ENCODE results near the gene CLMN. TPM values are rescaled to one million over a fixed set of nuclear protein-coding genes. Genes with fewer than 3 reads are reported as not detected.

Gene CLMN
- total RNA-seq, 1 experiment from 2014 or later = 33.4 TPM

GRCh38 chr14:95222870-95223398, 96.8 kb downstream of the CLMN start (continued):
- TF ChIP-seq MAX (IDR thresholded peaks at IDR 0.05) (no peak), RAD21 (IDR thresholded peaks at IDR 0.05; ENCODE audit: low read depth) (no peak), CEBPB (IDR thresholded peaks at IDR 0.05; ENCODE audit: low read depth) (no peak), REST (IDR thresholded peaks at IDR 0.05; ENCODE audit: low read depth) (no peak), SRF (IDR thresholded peaks at IDR 0.05; ENCODE audit: low read depth) (no peak), POLR2A (IDR thresholded peaks at IDR 0.05; ENCODE audit: borderline replicate concordance, extremely low read depth, insufficient read depth, insufficient read length) (no peak)

- H4K20me1 ChIP-seq (ENCODE audit: insufficient read depth) = no peaks in the 10 kb centered on the region
- no TSS peak for BruUV-seq (replicated peaks)
- ChIA-PET POLR2A (no interaction called here), RAD21 (ENCODE audit: low non-redundant PET in 1 of 2, low total read pairs in 2 of 2, uncharacterized antibody in 2 of 2, unreplicated experiment in 2 of 2) (no interaction called here), CTCF (no interaction called here)
- H3K4me2 ChIP-seq (ENCODE audit: low read length) = no peak overlapping the region
- H3K79me2 ChIP-seq (ENCODE audit: insufficient read depth, low read length) = no peaks in the 10 kb centered on the region
- H3K9me3 ChIP-seq (ENCODE audit: control insufficient read depth in 1 of 2, insufficient read depth in 1 of 2, low read depth in 1 of 2, low read length in 2 of 2) = no peaks in the 10 kb centered on the region
- no peaks in the 10 kb centered on the region for H3K36me3 ChIP-seq (ENCODE audit: control insufficient read depth in 1 of 2, insufficient read depth in 2 of 2, low read length in 2 of 2)
- H3K27ac ChIP-seq (ENCODE audit: low read depth, low read length) = no peak overlapping the region
- H3K4me1 ChIP-seq (ENCODE audit: control insufficient read depth in 1 of 2, insufficient read depth in 2 of 2, low read length in 2 of 2) = no peaks in the 10 kb centered on the region; a peak in 1 of 4 replicates
- no peaks in the 10 kb centered on the region for H3K27me3 ChIP-seq (ENCODE audit: insufficient read depth, low read length)
- H3K4me3 ChIP-seq (replicated peaks in 1 of 2; ENCODE audit: low read depth in 1 of 2, low read length in 2 of 2) = no peak overlapping the region
- no peak overlapping the region for H2AFZ ChIP-seq (ENCODE audit: low read depth, low read length, poor library complexity, severe bottlenecking)
- ATAC-seq (no peak), DNase-seq (ENCODE audit: low read depth, low spot score) (no peak)
- no peaks in the 10 kb centered on the region for H3K9me2 ChIP-seq (ENCODE audit: insufficient read depth)
- intact Hi-C loops (cut with micrococcal nuclease) = no loop called here
- H3K9ac ChIP-seq (ENCODE audit: low read length) = no peak overlapping the region
- TF ChIP-seq CBX3 (IDR thresholded peaks at IDR 0.05; ENCODE audit: low read depth) (no peak), REST (IDR thresholded peaks at IDR 0.05; ENCODE audit: low read depth) (no peak), ZBTB33 (IDR thresholded peaks at IDR 0.05; ENCODE audit: extremely low read depth, insufficient replicate concordance, low read length) (no peak), MAX (IDR thresholded peaks at IDR 0.05) (no peak), ZFX (IDR thresholded peaks at IDR 0.05) (no peak), EZH2phosphoT487 (IDR thresholded peaks at IDR 0.05; ENCODE audit: borderline replicate concordance) (no peak), POLR2A (IDR thresholded peaks at IDR 0.05; ENCODE audit: borderline replicate concordance, extremely low read depth, insufficient read depth, insufficient read length) (no peak), SIN3A (IDR thresholded peaks at IDR 0.05; ENCODE audit: low read depth) (no peak), EGR1 (IDR thresholded peaks at IDR 0.05; ENCODE audit: low read depth) (no peak), JUND (IDR thresholded peaks at IDR 0.05) (no peak), SRF (IDR thresholded peaks at IDR 0.05; ENCODE audit: low read depth) (no peak), CEBPB (IDR thresholded peaks at IDR 0.05; ENCODE audit: low read depth) (no peak), SP1 (IDR thresholded peaks at IDR 0.05; ENCODE audit: low read depth) (no peak), FOSL1 (IDR thresholded peaks at IDR 0.05; ENCODE audit: low read depth) (no peak)
Observed at GRCh38 chr14:95222151-95222631, 97.5 kb downstream of the CLMN start.
